Stomach smooth muscle (tissue), 2 donors: ENCODE results near the gene NFATC4.
A peak's percentile ranks its signal among the peaks of the same experiment; 100 is the strongest.

ENCODE experiments used
- H3K27ac ChIP-seq: one replicate; pipeline ENCODE4 v1.7.0; 2013; ENCODE audit warnings: mild to moderate bottlenecking, low read length, inconsistent platforms
- H3K27me3 ChIP-seq, 2 donors: one replicate each; pipeline ENCODE4 v1.7.0; 2013; ENCODE audit warnings: low read length in 2 of 2; ENCODE audit not compliant: insufficient read depth in 2 of 2, control insufficient read depth in 1 of 2
- H3K36me3 ChIP-seq, 2 donors: one replicate each; pipeline ENCODE4 v1.7.0; 2013; ENCODE audit warnings: low read length in 2 of 2; ENCODE audit not compliant: control insufficient read depth in 2 of 2, insufficient read depth in 2 of 2
- H3K4me1 ChIP-seq: one replicate; pipeline ENCODE4 v1.7.0; 2013; ENCODE audit warnings: low read length; ENCODE audit not compliant: control insufficient read depth, insufficient read depth
- H3K4me3 ChIP-seq, 2 donors: one replicate each; pipeline ENCODE4 v1.7.0; 2013; ENCODE audit warnings: low read length in 2 of 2
- H3K9ac ChIP-seq, 2 donors: one replicate each; pipeline ENCODE4 v1.7.0; 2013; ENCODE audit warnings: low read length in 2 of 2, mild to moderate bottlenecking in 1 of 2
- H3K9me3 ChIP-seq, 2 donors: one replicate each; pipeline ENCODE4 v1.7.0; 2013; ENCODE audit warnings: low read length in 2 of 2; ENCODE audit not compliant: control insufficient read depth in 2 of 2
- donor health status: healthy.
- donor health status: Pancreatic carcinoma.

Gene NFATC4

DNA sequence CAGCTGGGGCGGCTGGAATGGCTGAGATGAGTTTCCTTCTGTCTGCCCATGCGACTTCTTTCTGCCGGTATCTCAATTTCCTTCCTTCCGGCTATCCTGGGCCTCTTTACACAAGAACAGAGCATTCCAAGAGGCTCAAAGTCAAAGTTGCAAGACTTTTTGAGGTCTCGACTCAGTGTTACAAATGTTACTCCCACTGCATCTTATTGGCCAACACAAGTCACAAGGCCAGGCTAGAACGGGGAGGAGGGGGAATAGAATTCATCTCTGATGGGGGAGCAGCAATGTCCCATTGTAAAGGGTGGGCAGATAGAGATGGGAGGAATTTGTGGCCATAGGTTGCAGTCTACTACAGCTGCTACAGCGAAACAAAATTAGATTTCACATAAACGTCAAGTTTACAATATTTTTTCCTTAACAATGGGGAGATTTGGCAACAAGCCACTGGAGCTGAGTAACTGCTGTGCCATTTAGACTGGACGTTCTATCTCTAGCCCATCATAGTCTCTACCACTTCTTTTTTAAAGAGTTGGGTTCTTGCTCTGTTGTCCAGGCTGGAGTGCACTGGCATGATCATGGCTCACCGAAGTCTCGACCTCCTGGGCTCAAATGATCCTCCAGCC is 21.4 kb downstream of the NFATC4 start:
- Histone ChIP-seq H3K27ac (no peak overlapping the region), H3K4me3 (no peak overlapping the region), H3K9me3 (no peaks in the 10 kb centered on the region), H3K9ac (no peak overlapping the region), H3K4me1 (peaks cover 3% of the 10 kb centered on the region), H3K27me3 (peaks cover 0 to 5% of the 10 kb centered on the region in 2 donors), H3K36me3 (no peaks in the 10 kb centered on the region)

DNA sequence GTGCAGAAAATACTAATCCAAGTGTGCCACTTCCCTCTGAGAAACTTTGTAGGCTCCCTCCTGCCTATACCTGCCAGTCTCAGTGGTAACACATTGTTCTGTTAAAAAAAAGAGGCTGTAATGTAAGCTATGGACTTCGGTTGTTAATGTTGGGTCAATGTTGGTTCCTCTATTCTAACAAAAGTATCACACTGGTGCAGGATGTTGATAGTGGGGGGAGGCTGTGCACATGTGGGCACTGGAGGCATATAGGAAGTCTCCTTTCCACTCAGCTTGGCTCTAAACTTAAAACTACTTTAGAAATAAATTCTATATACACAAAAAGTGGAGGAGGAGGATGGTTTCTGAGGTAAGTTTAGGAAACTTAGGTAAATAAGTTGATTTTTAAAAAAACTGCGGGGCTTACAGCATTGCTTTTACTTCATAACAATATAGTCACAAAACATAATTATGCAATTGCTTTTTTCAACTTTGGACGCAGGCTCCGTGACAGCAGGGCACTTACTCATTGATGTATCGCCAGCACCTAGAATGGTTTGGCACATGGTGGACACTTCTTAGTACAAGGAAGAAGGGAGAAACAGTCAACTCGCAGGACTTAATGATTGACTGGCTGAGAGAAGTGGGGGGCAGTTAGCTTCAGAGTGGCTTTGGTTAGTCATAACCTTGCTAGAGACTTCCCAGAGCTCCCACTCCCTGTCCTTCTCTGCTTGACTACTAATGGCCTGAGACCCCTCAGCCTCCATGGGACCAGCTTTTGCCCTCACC is 22.9 kb downstream of the NFATC4 start:
- H3K36me3 ChIP-seq, result no peaks in the 10 kb centered on the region
- H3K27ac ChIP-seq, result no peak overlapping the region
- H3K4me1 ChIP-seq, result peaks cover 3% of the 10 kb centered on the region
- no peak overlapping the region for H3K4me3 ChIP-seq
- H3K27me3 ChIP-seq, result peaks cover 0 to 4% of the 10 kb centered on the region in 2 donors
- H3K9ac ChIP-seq, result no peak overlapping the region
- no peaks in the 10 kb centered on the region for H3K9me3 ChIP-seq

DNA sequence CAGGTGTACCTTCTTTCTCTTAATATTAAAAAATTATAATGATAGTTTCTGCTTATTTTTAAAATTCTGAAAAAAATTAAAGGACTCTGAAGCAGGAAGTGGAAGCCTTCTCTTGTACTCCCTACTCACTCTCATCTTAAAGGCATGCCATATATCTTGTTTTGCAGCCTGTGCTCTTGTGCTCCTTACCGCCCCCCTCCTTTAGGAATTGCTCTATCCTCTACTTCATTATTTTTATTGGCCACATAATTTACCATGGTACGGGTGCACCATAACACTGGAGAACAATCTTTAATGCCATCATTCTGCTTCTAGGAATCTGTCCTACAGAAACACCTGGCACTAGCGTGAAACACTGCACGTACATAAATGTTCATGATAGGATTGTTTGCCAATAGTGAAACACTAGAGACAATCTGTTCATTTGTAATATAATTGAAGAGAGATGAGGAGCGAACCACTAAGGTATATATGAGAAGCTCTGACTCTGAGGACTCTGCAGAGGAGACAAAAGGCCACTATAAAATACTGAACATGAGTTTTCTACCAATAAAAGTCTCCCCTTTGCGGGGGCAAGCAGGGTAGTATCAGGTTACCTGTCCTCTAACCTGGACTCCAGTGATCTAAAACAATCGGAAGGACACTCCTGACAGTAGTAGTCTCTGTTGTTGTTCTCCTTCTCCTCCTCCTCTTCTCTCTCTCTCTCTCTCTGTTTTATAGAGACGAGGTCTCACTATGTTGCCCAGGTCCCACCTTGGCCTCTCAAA is 24.5 kb downstream of the NFATC4 start:
- H3K27ac ChIP-seq, result no peak overlapping the region
- no peak overlapping the region for H3K9ac ChIP-seq

DNA sequence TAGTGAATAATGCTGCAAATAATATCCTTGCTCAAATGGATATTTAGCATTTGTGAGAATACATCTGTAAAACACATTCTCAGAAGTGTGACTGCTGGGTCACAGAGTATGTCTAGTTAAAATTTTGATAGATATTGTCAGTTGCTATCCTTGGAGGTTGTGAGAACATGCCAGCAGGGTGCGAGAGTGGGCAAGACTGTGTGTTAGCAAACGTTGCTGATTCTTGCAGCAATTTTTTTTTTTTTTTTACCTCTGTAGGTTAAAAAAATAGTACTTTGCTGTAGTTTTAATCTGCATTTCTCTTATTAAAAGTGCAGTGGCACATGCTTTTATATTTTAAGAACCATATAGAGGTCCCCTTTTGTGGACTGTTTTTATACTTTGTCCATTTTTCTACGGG is 26.3 kb downstream of the NFATC4 start:
- Histone ChIP-seq H3K27me3 (peaks cover 0 to 4% of the 10 kb centered on the region in 2 donors), H3K9ac (no peak overlapping the region), H3K4me1 (peaks cover 14% of the 10 kb centered on the region), H3K4me3 (no peak overlapping the region), H3K36me3 (no peaks in the 10 kb centered on the region), H3K9me3 (no peaks in the 10 kb centered on the region), H3K27ac (no peak overlapping the region)

More for the DNA sequence above, 24.5 kb downstream of the NFATC4 start:
- Histone ChIP-seq H3K27me3 (peaks cover 0 to 4% of the 10 kb centered on the region in 2 donors), H3K36me3 (no peaks in the 10 kb centered on the region), H3K9me3 (no peaks in the 10 kb centered on the region), H3K4me1 (peaks cover 3% of the 10 kb centered on the region), H3K4me3 (no peak overlapping the region)

DNA sequence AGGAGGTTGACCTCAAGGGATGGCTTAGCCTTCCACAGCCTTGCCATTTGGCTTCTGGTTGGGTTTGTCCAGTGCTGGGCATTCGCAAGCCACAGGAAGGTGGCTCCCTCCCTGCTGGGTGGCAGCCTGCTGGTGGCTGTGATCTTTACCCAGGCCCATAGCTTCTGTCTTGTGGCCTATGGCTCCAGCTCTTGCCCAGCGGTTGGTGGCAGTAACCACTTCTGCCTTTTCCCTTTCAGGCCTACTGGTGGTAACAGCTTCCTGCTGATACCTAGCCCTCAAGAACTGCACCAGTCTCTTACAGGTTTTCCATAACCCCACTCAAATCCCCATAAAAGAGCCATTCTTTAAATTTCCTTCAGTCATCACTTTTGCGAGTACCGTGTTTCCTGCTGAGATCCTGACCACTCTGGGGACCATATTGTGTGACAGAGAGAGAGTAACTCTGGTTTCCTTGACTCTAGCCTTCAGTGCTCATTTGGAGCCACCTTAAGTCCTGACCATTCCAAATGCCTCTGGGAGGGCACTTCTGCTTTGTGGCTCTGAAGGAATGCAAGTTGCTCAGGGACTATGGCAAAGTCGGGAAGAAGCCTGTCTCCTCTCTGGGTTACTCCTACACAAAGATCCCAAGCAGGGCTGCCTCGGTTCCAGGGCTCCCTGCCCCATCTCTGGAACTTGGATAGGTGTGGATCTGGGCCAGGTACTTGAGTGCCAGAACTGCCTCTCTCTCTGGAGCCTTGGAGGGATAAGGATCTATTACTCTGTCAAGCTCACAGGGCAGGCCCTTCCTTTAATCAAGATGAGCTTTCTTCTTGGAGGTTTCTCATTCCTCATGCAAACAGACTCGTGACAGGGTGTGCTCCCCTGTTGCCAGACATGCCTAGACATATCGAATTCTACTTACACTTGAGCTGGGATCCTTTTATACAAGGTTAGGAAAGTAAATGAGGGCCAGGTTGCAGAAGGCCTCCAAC is 27.9 kb downstream of the NFATC4 start:
- H3K4me3 ChIP-seq, result no peak overlapping the region
- no peak overlapping the region for H3K27ac ChIP-seq
- peaks cover 0 to 4% of the 10 kb centered on the region in 2 donors for H3K27me3 ChIP-seq

DNA sequence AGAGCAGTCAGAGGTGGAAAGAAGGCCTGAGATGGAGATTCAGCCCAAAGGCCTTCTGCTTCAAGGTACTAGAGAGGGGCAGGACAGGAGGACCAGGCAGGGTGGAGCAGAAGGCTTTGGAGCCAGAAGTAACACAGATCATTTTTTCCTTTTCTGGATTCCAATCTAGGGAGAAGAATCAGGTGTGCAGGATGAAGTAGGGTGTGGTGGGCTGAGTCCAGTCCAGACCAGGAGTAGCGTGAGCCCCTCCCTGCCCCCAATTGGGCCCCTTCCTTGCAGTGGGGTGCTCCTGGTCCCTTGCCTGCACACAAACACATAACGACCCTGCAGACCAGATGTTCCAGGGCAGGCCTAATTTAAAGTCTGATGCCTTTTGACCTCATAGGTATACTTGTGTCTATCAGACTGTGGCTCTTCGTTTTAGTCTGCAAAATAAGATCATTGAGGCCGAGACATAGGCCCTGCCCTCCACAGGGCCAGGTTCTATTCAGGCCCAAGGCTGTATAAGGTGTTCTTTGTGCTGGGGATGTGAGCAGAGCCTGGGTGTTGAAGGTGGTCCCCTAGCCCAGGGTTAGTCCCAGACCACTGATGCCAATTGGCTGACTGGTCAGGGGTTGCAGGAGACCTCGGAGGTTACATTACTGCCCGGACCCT is 29.8 kb downstream of the NFATC4 start:
- H3K36me3 ChIP-seq, result no peaks in the 10 kb centered on the region
- no peaks in the 10 kb centered on the region for H3K9me3 ChIP-seq
- H3K27ac ChIP-seq, result peak overlapping the region; percentile 71
- peak overlapping the region; percentile 28 to 58 for H3K9ac ChIP-seq
- H3K4me1 ChIP-seq, result peaks cover 29% of the 10 kb centered on the region
- no peaks in the 10 kb centered on the region for H3K27me3 ChIP-seq
- H3K4me3 ChIP-seq, result peak overlapping the region in 1 of 2 donors; percentile 83

More for the DNA sequence above, 27.9 kb downstream of the NFATC4 start:
- no peak overlapping the region for H3K9ac ChIP-seq
- no peaks in the 10 kb centered on the region for H3K9me3 ChIP-seq
- no peaks in the 10 kb centered on the region for H3K36me3 ChIP-seq
- H3K4me1 ChIP-seq, result peaks cover 27% of the 10 kb centered on the region

DNA sequence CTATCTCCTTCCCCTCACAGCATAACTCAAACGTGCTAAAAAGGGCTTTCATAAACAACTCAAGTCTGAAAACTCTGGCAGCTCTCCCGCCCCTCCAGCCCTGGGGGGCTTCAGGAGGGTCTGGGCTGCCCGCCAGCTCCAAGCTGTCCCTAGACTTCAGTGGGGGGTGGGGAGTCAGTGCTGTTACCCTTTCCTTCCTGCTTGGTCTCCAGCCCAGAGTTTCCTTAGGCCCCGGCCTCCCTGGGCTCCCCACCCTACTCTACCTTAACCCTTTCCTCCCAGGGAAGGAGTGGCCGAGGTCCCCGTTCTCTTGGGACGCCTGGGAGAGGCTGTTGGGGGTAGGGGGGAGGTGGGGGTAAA is 30.3 kb downstream of the NFATC4 start:
- no peaks in the 10 kb centered on the region for H3K27me3 ChIP-seq
- H3K9me3 ChIP-seq, result no peaks in the 10 kb centered on the region
- peak overlapping the region; percentile 28 to 58 for H3K9ac ChIP-seq
- no peaks in the 10 kb centered on the region for H3K36me3 ChIP-seq
- H3K27ac ChIP-seq, result peak overlapping the region; percentile 71
- H3K4me3 ChIP-seq, result peak overlapping the region in 1 of 2 donors; percentile 83
- H3K4me1 ChIP-seq, result peaks cover 34% of the 10 kb centered on the region

DNA sequence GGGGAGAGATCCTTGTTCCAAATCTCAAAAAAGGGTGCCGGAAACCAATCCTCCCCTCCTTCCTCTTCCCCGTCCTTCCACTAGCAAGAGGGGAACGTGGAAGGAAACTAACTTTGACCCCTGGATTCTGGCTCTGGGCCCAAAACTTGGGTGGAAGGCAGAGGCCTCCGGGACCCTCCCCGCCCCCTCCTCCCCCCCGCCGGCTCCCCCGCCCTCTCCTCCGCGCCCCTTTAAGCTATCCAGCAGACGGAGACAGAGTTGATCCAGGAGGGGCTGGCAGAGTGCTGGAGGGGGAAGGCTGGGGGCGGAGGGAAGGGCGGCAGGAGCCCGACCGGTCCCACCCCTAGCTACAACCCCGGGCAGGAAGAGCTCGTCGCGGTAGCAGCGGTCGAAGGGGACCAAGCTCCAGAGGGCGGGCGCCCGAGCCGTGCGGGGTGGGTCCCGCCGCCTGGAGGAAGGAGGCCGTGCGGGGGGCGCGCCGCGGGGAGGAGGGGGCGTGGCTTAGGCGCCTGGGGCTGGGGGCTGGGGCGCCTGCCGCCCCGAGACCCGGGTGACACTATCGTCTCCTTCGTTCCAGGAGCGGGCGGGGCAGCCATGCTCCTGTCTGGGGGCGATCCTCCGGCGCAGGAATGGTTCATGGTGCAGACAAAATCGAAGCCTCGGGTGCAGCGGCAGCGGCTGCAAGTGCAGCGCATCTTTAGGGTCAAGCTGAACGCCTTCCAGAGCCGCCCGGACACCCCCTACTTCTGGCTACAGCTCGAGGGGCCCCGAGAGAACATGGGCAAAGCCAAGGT is 30.9 kb downstream of the NFATC4 start, which contains the start of gene NYNRIN:
Gene NYNRIN (plus strand): TSS at position 351 of the 794 bp plus-strand sequence. CDS start 244 bp downstream, at position 595.
- H3K9ac ChIP-seq, result peak within 1 kb of the TSS; percentile 28 to 68
- H3K4me1 ChIP-seq, result peaks cover 36% of the 10 kb centered on the region
- no peaks in the 10 kb centered on the region for H3K36me3 ChIP-seq
- H3K4me3 ChIP-seq, result peak within 1 kb of the TSS; percentile 68 to 83
- peak within 1 kb of the TSS; percentile 71 for H3K27ac ChIP-seq
- no peaks in the 10 kb centered on the region for H3K27me3 ChIP-seq
- no peaks in the 10 kb centered on the region for H3K9me3 ChIP-seq

DNA sequence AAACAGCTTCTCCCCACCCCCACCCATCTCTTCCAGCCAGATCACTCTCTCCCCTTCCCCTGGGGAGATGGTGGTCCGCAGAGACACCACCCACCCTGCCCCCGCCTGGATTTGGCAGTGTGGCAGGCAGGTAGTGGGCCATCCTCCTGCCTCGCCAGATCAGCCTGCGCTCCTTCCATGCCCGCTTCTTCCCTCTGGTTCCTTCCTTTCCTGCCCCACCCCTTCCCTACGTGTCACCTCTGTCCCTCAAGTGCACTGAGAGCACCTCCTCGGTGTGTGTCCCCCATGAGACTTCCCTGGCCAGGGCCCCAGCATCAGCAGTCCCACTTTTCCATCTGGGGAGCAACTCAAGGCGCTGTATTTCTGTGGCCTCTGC is 31.5 kb downstream of the NFATC4 start:
- no peaks in the 10 kb centered on the region for H3K27me3 ChIP-seq
- H3K9me3 ChIP-seq, result no peaks in the 10 kb centered on the region
- peaks cover 37% of the 10 kb centered on the region for H3K4me1 ChIP-seq
- no peaks in the 10 kb centered on the region for H3K36me3 ChIP-seq
- H3K9ac ChIP-seq, result peak overlapping the region; percentile 20 to 68
- H3K27ac ChIP-seq, result peak overlapping the region; percentile 6
- H3K4me3 ChIP-seq, result peak overlapping the region; percentile 68 to 83
